HCT116 (cell line): Measurements from ENCODE around the gene IPO5.

ENCODE experiments used
- CTCF ChIP-seq, 3 experiments: fragments of 200-600 bp in 1 of 3; sonication (generic) in 1 of 3; IDR thresholded peaks in 2 of 3; conservative IDR thresholded peaks in 1 of 3; 2 replicates each; pipeline ENCODE4 v1.5.1; 2012 to 2017; ENCODE audit warnings: low read depth in 2 of 3, low read length in 2 of 3, antibody characterized with exemption in 1 of 3, borderline replicate concordance in 1 of 3, control low read depth in 1 of 3, mild to moderate bottlenecking in 1 of 3, mixed read lengths in 1 of 3, mixed run types in 1 of 3, moderate library complexity in 1 of 3; ENCODE audit not compliant: insufficient read depth in 1 of 3
- POLR2A ChIP-seq: IDR thresholded peaks from 2 replicates; pipeline ENCODE4 v1.7.0; 2011; ENCODE audit warnings: borderline replicate concordance; ENCODE audit not compliant: insufficient read depth, insufficient read length; ENCODE audit errors: extremely low read depth
- YY1 ChIP-seq: IDR thresholded peaks from 2 replicates; pipeline ENCODE4 v1.6.1; 2011; ENCODE audit warnings: low read length, low read depth, moderate library complexity, mild to moderate bottlenecking; ENCODE audit not compliant: insufficient replicate concordance; ENCODE audit errors: extremely low read depth

- no peak for TF ChIP-seq YY1
- no peak for TF ChIP-seq POLR2A
- TF ChIP-seq CTCF (IDR thresholded peaks at IDR 0.05 in 2 of 3, conservative IDR thresholded peaks at IDR 0.05 in 1 of 3; ENCODE audit: borderline replicate concordance in 1 of 3, insufficient read depth in 1 of 3, low read depth in 2 of 3, low read length in 2 of 3): no peak
Observed at GRCh38 chr13:98055623-98056022, 102.1 kb downstream of the IPO5 start.
